Muscle layer of duodenum (tissue), 2 donors: ENCODE measurements around the gene TCF4.
A peak's percentile ranks its signal among the peaks of the same experiment; 100 is the strongest.

ENCODE experiments used
- H3K27ac ChIP-seq: one replicate; pipeline ENCODE4 v1.7.0; 2013; ENCODE audit warnings: mild to moderate bottlenecking, low read length
- H3K27me3 ChIP-seq: one replicate; pipeline ENCODE4 v1.7.0; 2013; ENCODE audit warnings: low read depth, mild to moderate bottlenecking, control low read depth, low read length
- H3K36me3 ChIP-seq, 2 donors: one replicate each; pipeline ENCODE4 v1.7.0; 2013; ENCODE audit warnings: low read length in 2 of 2, control low read depth in 1 of 2, mild to moderate bottlenecking in 1 of 2; ENCODE audit not compliant: insufficient read depth in 2 of 2, control insufficient read depth in 1 of 2
- H3K4me1 ChIP-seq, 2 donors: one replicate each; pipeline ENCODE4 v1.7.0; 2013; ENCODE audit warnings: low read length in 2 of 2, mild to moderate bottlenecking in 2 of 2, control low read depth in 1 of 2, moderate library complexity in 1 of 2; ENCODE audit not compliant: insufficient read depth in 2 of 2, control insufficient read depth in 1 of 2
- H3K4me3 ChIP-seq, 2 donors: one replicate each; pipeline ENCODE4 v1.7.0; 2013; ENCODE audit warnings: low read length in 2 of 2, low read depth in 1 of 2, mild to moderate bottlenecking in 1 of 2
- H3K9me3 ChIP-seq, 2 donors: one replicate each; pipeline ENCODE4 v1.7.0; 2013; ENCODE audit warnings: low read length in 2 of 2, control low read depth in 1 of 2, mild to moderate bottlenecking in 1 of 2; ENCODE audit not compliant: control insufficient read depth in 1 of 2
- donor health status: healthy.

Gene TCF4

DNA sequence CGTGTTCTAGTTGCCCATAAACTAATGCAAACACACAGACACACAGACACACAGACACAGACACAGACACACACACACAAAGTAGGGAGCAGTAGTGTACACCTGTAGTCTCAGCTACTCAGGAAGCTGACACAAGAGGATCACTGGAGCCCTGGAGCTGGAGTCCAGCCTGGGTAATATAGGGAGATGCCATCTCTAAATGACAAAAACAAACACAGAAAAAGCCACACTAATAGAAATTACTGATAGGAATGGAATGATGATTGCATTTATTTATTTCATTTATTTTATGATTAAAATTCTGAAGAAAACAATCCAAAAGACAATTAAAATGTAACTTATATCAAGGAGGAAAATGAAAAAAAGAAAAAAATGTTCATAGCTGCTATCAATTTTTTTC lies 30.8 kb downstream of the TCF4 start:
- H3K4me1 ChIP-seq, result no peaks in the 10 kb centered on the region
- H3K9me3 ChIP-seq, result no peaks in the 10 kb centered on the region
- H3K36me3 ChIP-seq, result no peaks in the 10 kb centered on the region
- no peak overlapping the region for H3K4me3 ChIP-seq
- H3K27ac ChIP-seq, result no peak overlapping the region
- H3K27me3 ChIP-seq, result no peaks in the 10 kb centered on the region

DNA sequence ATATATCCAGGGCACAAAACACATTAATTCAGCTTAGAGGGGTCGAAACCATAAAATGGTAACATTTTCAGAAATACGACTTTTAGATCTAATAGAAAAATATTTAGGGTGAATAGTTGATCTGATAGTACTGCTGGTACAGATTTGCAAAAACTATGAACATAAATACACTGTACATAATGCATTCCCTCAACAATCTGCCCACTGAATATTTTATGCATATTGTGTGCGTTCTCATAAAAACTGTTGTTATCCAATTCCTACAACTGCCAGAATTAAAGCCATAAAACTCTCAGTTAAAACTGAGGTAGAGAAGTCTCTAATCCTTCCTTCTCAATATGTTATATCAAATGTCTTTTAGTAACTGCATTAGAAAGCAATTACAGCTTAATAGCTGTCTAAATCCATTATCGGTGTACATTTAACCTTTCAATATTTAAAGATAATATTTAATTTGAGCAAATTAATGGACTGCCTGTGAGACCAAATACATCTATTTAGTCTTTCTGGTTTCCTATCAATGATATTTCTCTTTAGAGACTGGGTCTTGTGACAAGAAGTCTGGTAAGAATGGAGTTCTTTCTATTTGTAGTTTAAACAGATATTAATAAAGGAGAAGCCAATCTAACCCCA lies 32.5 kb downstream of the TCF4 start:
- Histone ChIP-seq H3K4me1 (no peaks in the 10 kb centered on the region), H3K27me3 (no peaks in the 10 kb centered on the region), H3K9me3 (no peaks in the 10 kb centered on the region), H3K27ac (no peak overlapping the region), H3K36me3 (no peaks in the 10 kb centered on the region), H3K4me3 (no peak overlapping the region)

DNA sequence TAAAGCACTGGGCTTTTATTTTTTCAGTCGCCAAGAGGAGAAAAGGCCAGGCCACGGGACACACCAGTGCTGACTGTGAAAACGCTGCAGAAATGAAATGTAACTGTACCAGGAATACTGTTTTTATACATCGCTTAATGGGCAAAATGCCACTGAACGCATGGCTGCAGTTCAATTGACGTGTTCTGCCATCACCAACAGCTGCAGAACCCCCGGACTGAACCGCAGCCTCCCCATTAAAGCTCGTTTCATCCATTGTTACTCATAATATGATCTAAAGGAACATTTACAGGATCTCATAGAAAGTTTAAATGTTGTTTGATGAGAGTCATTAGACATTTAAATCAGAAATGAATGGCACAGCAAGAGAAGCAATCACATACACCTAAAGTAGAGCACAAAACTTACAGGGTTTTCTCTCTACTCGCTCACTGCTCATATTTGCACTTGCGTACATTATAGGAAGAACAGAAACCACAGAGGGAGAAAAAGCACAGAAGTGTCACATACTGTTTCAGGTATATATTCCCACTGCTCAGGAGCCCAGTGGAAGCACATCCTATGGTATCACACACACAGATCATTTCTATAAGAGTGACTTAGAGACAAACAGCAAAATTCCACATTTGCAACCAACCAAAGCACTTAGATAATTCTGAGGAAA lies 35.3 kb downstream of the TCF4 start:
- no peaks in the 10 kb centered on the region for H3K9me3 ChIP-seq
- H3K4me1 ChIP-seq, result no peaks in the 10 kb centered on the region
- H3K4me3 ChIP-seq, result no peak overlapping the region
- H3K27ac ChIP-seq, result no peak overlapping the region
- no peaks in the 10 kb centered on the region for H3K36me3 ChIP-seq
- H3K27me3 ChIP-seq, result no peaks in the 10 kb centered on the region

DNA sequence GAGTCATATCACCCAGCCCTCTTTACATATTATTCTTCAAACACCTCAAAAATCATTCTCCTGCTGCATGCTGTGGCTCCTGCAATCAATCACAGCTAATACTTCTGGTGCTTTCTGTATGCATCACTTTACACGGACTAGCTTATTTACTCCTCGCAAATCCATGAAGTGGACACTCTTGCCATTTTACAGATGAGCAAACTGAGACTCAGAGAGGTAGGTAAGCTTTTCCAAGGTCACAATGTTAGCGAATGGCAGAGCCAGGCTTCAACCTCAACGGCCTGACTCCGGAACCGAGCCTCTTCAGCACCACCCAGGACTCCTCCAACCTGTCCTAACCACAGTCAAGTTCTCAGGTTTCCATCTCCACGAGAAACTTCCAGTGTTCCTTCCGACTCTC lies 36.8 kb downstream of the TCF4 start:
- Histone ChIP-seq H3K9me3 (no peaks in the 10 kb centered on the region), H3K27me3 (no peaks in the 10 kb centered on the region), H3K4me3 (no peak overlapping the region), H3K4me1 (peaks cover 0 to 7% of the 10 kb centered on the region in 2 donors), H3K27ac (no peak overlapping the region), H3K36me3 (no peaks in the 10 kb centered on the region)

DNA sequence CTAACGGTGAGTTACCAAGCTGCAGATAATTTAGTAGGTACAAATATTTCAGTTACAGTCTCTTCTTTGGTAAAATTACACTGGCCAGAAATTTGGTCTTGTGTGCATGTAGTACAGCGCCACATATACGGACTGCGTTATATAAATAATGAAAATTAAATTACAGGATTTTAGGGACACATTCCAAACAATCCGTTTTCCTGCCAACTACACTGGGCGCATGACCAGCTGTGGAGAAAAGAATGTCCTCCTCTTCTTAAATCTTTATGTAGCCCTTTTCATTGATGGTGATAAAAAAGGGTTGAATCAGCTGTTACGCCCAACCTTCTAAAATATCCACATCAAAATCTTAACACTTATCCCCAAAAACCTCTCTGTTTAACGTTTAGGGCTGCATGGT lies 37.5 kb downstream of the TCF4 start:
- Histone ChIP-seq H3K4me3 (no peak overlapping the region), H3K4me1 (peaks cover 0 to 7% of the 10 kb centered on the region in 2 donors), H3K27ac (no peak overlapping the region), H3K27me3 (no peaks in the 10 kb centered on the region), H3K9me3 (no peaks in the 10 kb centered on the region), H3K36me3 (no peaks in the 10 kb centered on the region)

- Histone ChIP-seq H3K4me3 (no peak overlapping the region), H3K27me3 (no peaks in the 10 kb centered on the region), H3K9me3 (no peaks in the 10 kb centered on the region), H3K36me3 (no peaks in the 10 kb centered on the region), H3K27ac (no peak overlapping the region), H3K4me1 (peaks cover 0 to 7% of the 10 kb centered on the region in 2 donors)
Measured at GRCh38 chr18:55549474-55550104, 38.4 kb downstream of the TCF4 start.

DNA sequence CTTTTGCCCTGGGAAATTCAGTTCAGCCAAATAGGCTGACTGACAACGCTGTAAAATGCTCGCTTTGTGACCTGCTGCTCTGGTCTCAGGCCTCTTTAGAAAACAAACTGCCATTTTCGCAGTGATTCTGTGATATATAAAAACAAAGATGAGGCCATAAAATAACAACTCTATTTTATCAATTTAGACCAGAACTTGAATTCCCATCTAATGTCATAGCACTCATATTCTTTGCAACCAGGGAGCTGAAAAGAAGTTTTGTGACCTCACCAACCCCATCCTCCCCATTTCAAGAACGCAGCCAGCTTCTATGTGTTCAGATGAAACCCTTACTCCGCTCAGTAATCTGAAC lies 40.3 kb downstream of the TCF4 start:
- Histone ChIP-seq H3K4me1 (peaks cover 0 to 7% of the 10 kb centered on the region in 2 donors), H3K27me3 (no peaks in the 10 kb centered on the region), H3K9me3 (no peaks in the 10 kb centered on the region), H3K4me3 (no peak overlapping the region), H3K36me3 (no peaks in the 10 kb centered on the region), H3K27ac (peak overlapping the region; percentile 16)

DNA sequence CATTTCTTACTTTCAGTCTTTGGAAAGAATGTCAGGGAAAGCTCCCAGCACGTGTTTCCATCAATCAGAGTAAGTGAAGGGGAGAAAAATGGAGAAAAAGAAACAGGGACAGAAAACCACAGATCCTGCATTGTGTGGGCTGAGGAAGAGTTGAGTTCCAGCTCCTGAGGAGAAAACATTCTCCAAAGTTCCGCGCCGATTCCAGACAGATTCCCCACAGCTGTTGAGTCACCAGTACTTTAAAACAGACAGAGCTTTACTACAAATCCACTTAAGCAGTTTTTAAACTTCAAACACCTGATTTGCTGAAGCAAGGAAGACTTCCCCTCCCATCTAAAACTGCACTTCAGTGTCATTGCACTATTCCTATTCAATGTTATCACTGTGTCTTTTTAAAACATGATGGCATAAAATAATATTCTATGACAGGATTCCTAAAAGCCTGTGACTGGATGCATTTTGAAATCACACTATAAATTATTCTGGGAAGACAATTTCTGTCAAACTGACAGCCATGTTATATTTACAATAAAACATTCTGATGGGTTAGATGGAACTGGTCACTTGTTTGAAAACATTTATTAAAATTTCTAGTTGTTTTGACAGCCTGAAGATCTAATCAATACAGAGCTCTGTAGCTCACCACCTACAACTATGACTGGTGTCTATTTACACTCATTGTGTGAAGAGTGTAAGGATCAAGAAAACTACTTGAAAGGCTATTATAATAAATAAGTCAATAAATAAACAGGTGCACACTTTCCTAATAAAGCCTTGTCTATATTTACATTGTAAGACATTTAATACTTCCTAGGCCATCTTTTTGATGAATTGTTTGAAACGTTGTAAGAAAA lies 40.9 kb downstream of the TCF4 start:
- Histone ChIP-seq H3K4me1 (peaks cover 0 to 7% of the 10 kb centered on the region in 2 donors), H3K27me3 (no peaks in the 10 kb centered on the region), H3K9me3 (no peaks in the 10 kb centered on the region), H3K27ac (peak overlapping the region; percentile 16), H3K4me3 (peak overlapping the region; percentile 12 to 37), H3K36me3 (no peaks in the 10 kb centered on the region)

DNA sequence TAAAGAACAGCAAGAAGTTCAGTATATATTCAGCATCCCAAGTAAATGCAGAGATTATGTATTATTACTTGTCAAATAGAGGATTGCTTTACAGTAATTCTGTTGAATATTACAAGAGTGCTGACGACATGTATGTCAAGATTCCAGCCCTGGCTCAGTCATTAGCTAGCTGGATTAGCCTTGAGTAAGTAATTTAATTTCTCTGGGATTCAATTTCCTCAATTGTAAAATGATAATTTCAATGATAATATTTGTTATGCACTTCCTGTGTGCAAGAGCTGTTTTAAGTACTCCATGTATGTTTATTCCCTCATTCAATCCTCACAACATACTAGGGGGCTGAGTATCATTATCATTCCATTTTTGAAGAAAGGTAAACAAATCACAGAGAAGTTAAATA lies 44.0 kb downstream of the TCF4 start:
- no peaks in the 10 kb centered on the region for H3K36me3 ChIP-seq
- H3K4me3 ChIP-seq, result no peak overlapping the region
- peaks cover 0 to 7% of the 10 kb centered on the region in 2 donors for H3K4me1 ChIP-seq
- no peak overlapping the region for H3K27ac ChIP-seq
- no peaks in the 10 kb centered on the region for H3K9me3 ChIP-seq
- no peaks in the 10 kb centered on the region for H3K27me3 ChIP-seq

- no peaks in the 10 kb centered on the region for H3K36me3 ChIP-seq
- H3K4me1 ChIP-seq, result peaks cover 0 to 7% of the 10 kb centered on the region in 2 donors
- no peaks in the 10 kb centered on the region for H3K9me3 ChIP-seq
- H3K4me3 ChIP-seq, result no peak overlapping the region
- no peaks in the 10 kb centered on the region for H3K27me3 ChIP-seq
- no peak overlapping the region for H3K27ac ChIP-seq
Measured at GRCh38 chr18:55543130-55543704, 44.8 kb downstream of the TCF4 start.

- Histone ChIP-seq H3K4me3 (no peak overlapping the region), H3K27me3 (no peaks in the 10 kb centered on the region), H3K4me1 (no peaks in the 10 kb centered on the region)
Measured at GRCh38 chr18:55541571-55541970, 46.4 kb downstream of the TCF4 start.

More at GRCh38 chr18:55541571-55541970, 46.4 kb downstream of the TCF4 start:
- Histone ChIP-seq H3K9me3 (no peaks in the 10 kb centered on the region), H3K36me3 (no peaks in the 10 kb centered on the region), H3K27ac (no peak overlapping the region)
